Gastrocnemius medialis (tissue), 4 donors: ENCODE measurements around the gene PHC2. TPM values are rescaled to one million over a fixed set of nuclear protein-coding genes. Genes with fewer than 3 reads are reported as not detected.

Experiments used
- ATAC-seq, 2 donors: fragments of 150-250 bp; one replicate each; pipeline ENCODE4 v1.9.1; 2016
- DNase-seq, 2 donors: peaks; one replicate each; pipeline ENCODE4 v3.0.0-alpha.2; 2019
- H3K27ac ChIP-seq, 4 donors: fragments of 200-600 bp; sonication (generic); 1 replicate in 1 of 4; 2 replicates in 3 of 4; pipeline ENCODE4 v1.5.1; 2016 to 2018; ENCODE audit warnings: mild to moderate bottlenecking in 2 of 4, moderate library complexity in 1 of 4
- H3K27me3 ChIP-seq, 3 donors: fragments of 200-600 bp; sonication (generic) in 2 of 3; 1 replicate in 1 of 3; 2 replicates in 2 of 3; pipeline versions ENCODE4 v1.5.1 to v1.6.0; 2016 to 2019; ENCODE audit warnings: mild to moderate bottlenecking in 1 of 3, moderate library complexity in 1 of 3
- H3K36me3 ChIP-seq, 2 donors: fragments of 200-600 bp; sonication (generic) in 1 of 2; one replicate each; pipeline ENCODE4 v1.5.1; 2017 to 2018
- H3K4me1 ChIP-seq, 2 donors: fragments of 200-600 bp; sonication (generic) in 1 of 2; one replicate each; pipeline ENCODE4 v1.5.1; 2016 to 2017; ENCODE audit warnings: mild to moderate bottlenecking in 2 of 2
- H3K4me3 ChIP-seq, 4 donors: fragments of 200-600 bp; sonication (generic) in 3 of 4; 1 replicate in 1 of 4; 2 replicates in 3 of 4; pipeline ENCODE4 v1.5.1; 2016 to 2019; ENCODE audit warnings: mild to moderate bottlenecking in 2 of 4
- H3K9me3 ChIP-seq, 3 donors: fragments of 200-600 bp; sonication (generic) in 2 of 3; 1 replicate in 1 of 3; 2 replicates in 2 of 3; pipeline ENCODE4 v1.5.1; 2016 to 2019
- POLR2A ChIP-seq, 2 donors: fragments of 450-650 bp; IDR thresholded peaks; one replicate each; pipeline ENCODE4 v1.6.1; 2017; ENCODE audit warnings: antibody characterized with exemption in 2 of 2, mild to moderate bottlenecking in 2 of 2, moderate library complexity in 2 of 2
- in situ Hi-C, 4 donors: fragments of 200-750 bp; cut with MboI; loops; one replicate each; pipeline versions ENCODE4 v1.15.0 to v1.8.0; 2017; ENCODE audit warnings: low sequenced_read_pairs in 4 of 4
- intact Hi-C: fragments of 100-400 bp; cut with DNase I; formaldehyde crosslinking; loops from one replicate; pipeline ENCODE4 v1.15.1; 2023; ENCODE audit warnings: low total_unique reads
- total RNA-seq, 4 donors: library from RNA; depleted of rRNA; stranded (reverse); fragments of >200 nt; gene quantifications; one replicate each; pipeline versions ENCODE4 v1.1.0 to v1.2.3, GENCODE V29; 2016
- TF ChIP-seq, protein P1 (sequence below), 5 experiments: fragments of 450-650 bp in 3 of 5; fragments of 200-600 bp in 2 of 5; sonication (generic) in 2 of 5; IDR thresholded peaks in 4 of 5; conservative IDR thresholded peaks in 1 of 5; 1 replicate in 4 of 5; 2 replicates in 1 of 5; pipeline ENCODE4 v1.5.1; 2016 to 2019; ENCODE audit warnings: antibody characterized with exemption in 5 of 5, mild to moderate bottlenecking in 3 of 5, moderate library complexity in 3 of 5

The PHC2 gene
- total RNA-seq, 4 donors from 2014 or later, result 318 to 516 (median 364) TPM

GRCh38 chr1:33332357-33332789 is 98.5 kb downstream of the PHC2 start:
- TF ChIP-seq, protein P1, sequence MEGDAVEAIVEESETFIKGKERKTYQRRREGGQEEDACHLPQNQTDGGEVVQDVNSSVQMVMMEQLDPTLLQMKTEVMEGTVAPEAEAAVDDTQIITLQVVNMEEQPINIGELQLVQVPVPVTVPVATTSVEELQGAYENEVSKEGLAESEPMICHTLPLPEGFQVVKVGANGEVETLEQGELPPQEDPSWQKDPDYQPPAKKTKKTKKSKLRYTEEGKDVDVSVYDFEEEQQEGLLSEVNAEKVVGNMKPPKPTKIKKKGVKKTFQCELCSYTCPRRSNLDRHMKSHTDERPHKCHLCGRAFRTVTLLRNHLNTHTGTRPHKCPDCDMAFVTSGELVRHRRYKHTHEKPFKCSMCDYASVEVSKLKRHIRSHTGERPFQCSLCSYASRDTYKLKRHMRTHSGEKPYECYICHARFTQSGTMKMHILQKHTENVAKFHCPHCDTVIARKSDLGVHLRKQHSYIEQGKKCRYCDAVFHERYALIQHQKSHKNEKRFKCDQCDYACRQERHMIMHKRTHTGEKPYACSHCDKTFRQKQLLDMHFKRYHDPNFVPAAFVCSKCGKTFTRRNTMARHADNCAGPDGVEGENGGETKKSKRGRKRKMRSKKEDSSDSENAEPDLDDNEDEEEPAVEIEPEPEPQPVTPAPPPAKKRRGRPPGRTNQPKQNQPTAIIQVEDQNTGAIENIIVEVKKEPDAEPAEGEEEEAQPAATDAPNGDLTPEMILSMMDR (IDR thresholded peaks at IDR 0.05 in 4 of 5, conservative IDR thresholded peaks at IDR 0.05 in 1 of 5), result no peak
- no peak for TF ChIP-seq POLR2A (IDR thresholded peaks at IDR 0.05)
- intact Hi-C loops (no loop called here), in situ Hi-C loops (no loop called here)
- Histone ChIP-seq H3K36me3 (peaks cover 13 to 47% of the 10 kb centered on the region in 2 donors), H3K4me3 (no peak overlapping the region), H3K27ac (peak overlapping the region; percentile 94 to 99 (median 98)), H3K9me3 (no peaks in the 10 kb centered on the region), H3K4me1 (peaks cover 82 to 86% of the 10 kb centered on the region in 2 donors), H3K27me3 (no peaks in the 10 kb centered on the region)
- ATAC-seq (peak; percentile 40 to 55), DNase-seq (peak; percentile 66 to 84)

- DNase-seq (peak in 1 of 2 donors; percentile 10), ATAC-seq (no peak)
- Histone ChIP-seq H3K27ac (peak overlapping the region; percentile 94 to 99 (median 98)), H3K27me3 (no peaks in the 10 kb centered on the region), H3K4me3 (no peak overlapping the region), H3K36me3 (peaks cover 13 to 54% of the 10 kb centered on the region in 2 donors), H3K9me3 (no peaks in the 10 kb centered on the region), H3K4me1 (peaks cover 82 to 84% of the 10 kb centered on the region in 2 donors)
- intact Hi-C loops, result no loop called here
- TF ChIP-seq, protein P1 (IDR thresholded peaks at IDR 0.05 in 4 of 5, conservative IDR thresholded peaks at IDR 0.05 in 1 of 5), result no peak
- no peak for TF ChIP-seq POLR2A (IDR thresholded peaks at IDR 0.05)
- in situ Hi-C loops, result no loop called here
Observed at GRCh38 chr1:33331444-33332356, 99.2 kb downstream of the PHC2 start.

- Histone ChIP-seq H3K36me3 (peaks cover 13 to 62% of the 10 kb centered on the region in 2 donors), H3K9me3 (no peaks in the 10 kb centered on the region), H3K27ac (peak overlapping the region; percentile 94 to 99 (median 98)), H3K4me1 (peaks cover 75 to 76% of the 10 kb centered on the region in 2 donors), H3K4me3 (no peak overlapping the region), H3K27me3 (no peaks in the 10 kb centered on the region)
- DNase-seq, result peak in 1 of 2 donors; percentile 10
- TF ChIP-seq POLR2A (IDR thresholded peaks at IDR 0.05), result no peak
- ATAC-seq, result no peak
- intact Hi-C loops, result no loop called here
- in situ Hi-C loops, result no loop called here
Observed at GRCh38 chr1:33330906-33331305, 100.0 kb downstream of the PHC2 start.

GRCh38 chr1:33330361-33330890 is 100.5 kb downstream of the PHC2 start:
- peak overlapping the region; percentile 94 to 99 (median 98) for H3K27ac ChIP-seq
- H3K4me1 ChIP-seq, result peaks cover 70 to 71% of the 10 kb centered on the region in 2 donors
- no peak overlapping the region for H3K4me3 ChIP-seq
- peak in 1 of 2 donors; percentile 12 for DNase-seq
- ATAC-seq, result no peak
- no peaks in the 10 kb centered on the region for H3K9me3 ChIP-seq
- intact Hi-C loops, result no loop called here
- H3K27me3 ChIP-seq, result no peaks in the 10 kb centered on the region
- peaks cover 13 to 67% of the 10 kb centered on the region in 2 donors for H3K36me3 ChIP-seq
- no peak for TF ChIP-seq POLR2A (IDR thresholded peaks at IDR 0.05)
- TF ChIP-seq, protein P1 (IDR thresholded peaks at IDR 0.05 in 4 of 5, conservative IDR thresholded peaks at IDR 0.05 in 1 of 5), result no peak
- in situ Hi-C loops, result no loop called here
